ENCODE measurements around the gene MAP4K2. TPM values are rescaled to one million over a fixed set of nuclear protein-coding genes. Genes with fewer than 3 reads are reported as not detected.

Gene MAP4K2
- polyA plus RNA-seq, 1 of the 3 experiments (the other 2 are of a cell fraction), result 20.0 TPM

GRCh38 chr11:64839887-64840782, 37.1 kb upstream of the MAP4K2 start:
- H3K79me2 ChIP-seq (ENCODE audit: insufficient read depth), result no peaks in the 10 kb centered on the region
- 91% methylated on average over 17 of the region's 24 CpGs for WGBS (ENCODE audit: low lambda C conversion rate)
- no peaks in the 10 kb centered on the region for H3K27me3 ChIP-seq (ENCODE audit: insufficient read depth)
- no peaks in the 10 kb centered on the region for H3K9me3 ChIP-seq
- H3K9me2 ChIP-seq, result no peaks in the 10 kb centered on the region
- no peaks in the 10 kb centered on the region for H4K20me1 ChIP-seq (ENCODE audit: insufficient read depth)
- no peak overlapping the region for H3K4me3 ChIP-seq (ENCODE audit: low read depth in 2 of 2, low read length in 1 of 2)
- no peak overlapping the region for H3K4me2 ChIP-seq
- H3K9ac ChIP-seq, result no peak overlapping the region
- H2AFZ ChIP-seq (ENCODE audit: low read depth), result no peak overlapping the region
- no peak for DNase-seq
- no peaks in the 10 kb centered on the region for H3F3A ChIP-seq (replicated peaks; ENCODE audit: insufficient read depth)
- TF ChIP-seq EP300 (IDR thresholded peaks at IDR 0.05; ENCODE audit: borderline replicate concordance in 1 of 2, low read depth in 1 of 2, low read length in 1 of 2) (no peak), MAX (IDR thresholded peaks at IDR 0.05; ENCODE audit: low read depth) (no peak), FOXM1 (IDR thresholded peaks at IDR 0.05; ENCODE audit: low read depth) (no peak), RFX5 (IDR thresholded peaks at IDR 0.05; ENCODE audit: low read length) (no peak), RCOR1 (IDR thresholded peaks at IDR 0.05; ENCODE audit: low read length) (no peak)
- POLR2A ChIA-PET, result no interaction called here
- H3K36me3 ChIP-seq (replicated peaks in 1 of 2; ENCODE audit: control insufficient read depth in 1 of 2, insufficient read depth in 2 of 2, low read length in 1 of 2), result no peaks in the 10 kb centered on the region
- H3K27ac ChIP-seq (ENCODE audit: low read depth in 2 of 2, low read length in 1 of 2), result no peak overlapping the region
- CTCF ChIA-PET, result interaction anchor here (1.2 kb wide), 1 partner anchor 56 kb away, joined by 3 read pairs; no protein-coding TSS in a partner anchor
- peaks cover 4 to 8% of the 10 kb centered on the region in 2 experiments; a peak in 2 of 4 replicates for H3K4me1 ChIP-seq (ENCODE audit: control insufficient read depth in 1 of 2, insufficient read depth in 2 of 2, low read depth in 1 of 2, low read length in 1 of 2)

GRCh38 chr11:64839335-64839734, 36.3 kb upstream of the MAP4K2 start:
- H2AFZ ChIP-seq (ENCODE audit: low read depth), result no peak overlapping the region
- POLR2A ChIA-PET, result no interaction called here
- H3F3A ChIP-seq (replicated peaks; ENCODE audit: insufficient read depth), result no peaks in the 10 kb centered on the region
- H4K20me1 ChIP-seq (ENCODE audit: insufficient read depth), result no peaks in the 10 kb centered on the region
- no peak for DNase-seq
- H3K4me3 ChIP-seq (ENCODE audit: low read depth in 2 of 2, low read length in 1 of 2), result no peak overlapping the region
- H3K4me1 ChIP-seq (ENCODE audit: control insufficient read depth in 1 of 2, insufficient read depth in 2 of 2, low read depth in 1 of 2, low read length in 1 of 2), result peaks cover 4 to 10% of the 10 kb centered on the region in 2 experiments; a peak in 2 of 4 replicates
- no peaks in the 10 kb centered on the region for H3K27me3 ChIP-seq (ENCODE audit: insufficient read depth)
- no peak overlapping the region for H3K4me2 ChIP-seq
- CTCF ChIA-PET, result interaction anchor here (1.3 kb wide), 1 partner anchor 11 kb away, joined by 6 read pairs; no protein-coding TSS in a partner anchor
- TF ChIP-seq SMC3 (IDR thresholded peaks at IDR 0.05; ENCODE audit: low read depth, low read length) (no peak), TCF12 (IDR thresholded peaks at IDR 0.05) (no peak), FOXM1 (IDR thresholded peaks at IDR 0.05; ENCODE audit: low read depth) (no peak), ZBTB33 (IDR thresholded peaks at IDR 0.05; ENCODE audit: borderline replicate concordance, low read depth) (no peak), IRF3 (IDR thresholded peaks at IDR 0.05; ENCODE audit: low read depth, low read length) (no peak), NRF1 (IDR thresholded peaks at IDR 0.05; ENCODE audit: low read depth, low read length) (no peak), RAD21 (IDR thresholded peaks at IDR 0.05; ENCODE audit: low read length) (no peak)
- no peak overlapping the region for H3K27ac ChIP-seq (ENCODE audit: low read depth in 2 of 2, low read length in 1 of 2)
- no peak overlapping the region for H3K9ac ChIP-seq
- WGBS (ENCODE audit: low lambda C conversion rate), result 86% methylated on average over 4 of the region's 13 CpGs
- H3K79me2 ChIP-seq (ENCODE audit: insufficient read depth), result no peaks in the 10 kb centered on the region
- H3K9me3 ChIP-seq, result no peaks in the 10 kb centered on the region
- no peaks in the 10 kb centered on the region for H3K36me3 ChIP-seq (replicated peaks in 1 of 2; ENCODE audit: control insufficient read depth in 1 of 2, insufficient read depth in 2 of 2, low read length in 1 of 2)
- no peaks in the 10 kb centered on the region for H3K9me2 ChIP-seq
